ENCODE data around the gene APOD. TPM values are rescaled to one million over a fixed set of nuclear protein-coding genes. Genes with fewer than 3 reads are reported as not detected.

Gene APOD
- 0.23 TPM in 1 of 2 replicates, not detected in the other for total RNA-seq

DNA sequence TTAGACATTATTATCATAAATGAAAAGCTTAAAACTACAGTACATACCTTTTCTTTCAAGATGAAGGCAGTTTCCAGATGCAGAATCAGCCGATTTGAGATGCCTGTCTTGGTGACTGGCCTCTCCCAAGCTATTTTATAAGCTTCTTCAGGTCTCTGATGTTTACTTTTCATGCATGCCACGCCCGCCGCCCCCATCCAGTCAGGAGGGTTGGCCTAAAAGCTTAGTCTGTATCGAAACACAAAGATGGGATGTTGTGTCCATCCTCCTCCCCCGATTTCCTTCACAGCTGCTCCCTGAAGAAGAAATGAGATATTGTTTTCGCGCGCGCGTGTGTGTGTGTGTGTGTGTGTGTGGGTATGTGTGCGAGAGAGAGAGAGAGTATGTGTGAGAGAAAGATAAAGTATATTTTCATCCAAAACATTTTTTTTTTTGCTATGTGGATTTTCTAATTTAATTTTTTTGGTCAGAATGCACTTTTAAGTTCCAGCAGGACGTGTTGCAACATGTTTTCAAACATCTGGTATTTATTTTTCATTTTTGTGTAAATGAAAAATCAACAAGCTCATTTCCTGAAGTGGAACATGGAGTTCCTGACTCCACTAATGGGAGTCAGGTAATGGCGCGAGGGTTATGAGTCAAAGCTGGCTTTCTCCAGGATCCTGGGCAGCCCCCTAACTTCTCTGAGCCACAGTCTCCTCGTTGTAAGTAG, at the start of gene APOD:
APOD (minus strand) TSS at position 110 of the 712 bp plus-strand sequence. CDS start 4,479 bp downstream, outside the sequence.

DNA sequence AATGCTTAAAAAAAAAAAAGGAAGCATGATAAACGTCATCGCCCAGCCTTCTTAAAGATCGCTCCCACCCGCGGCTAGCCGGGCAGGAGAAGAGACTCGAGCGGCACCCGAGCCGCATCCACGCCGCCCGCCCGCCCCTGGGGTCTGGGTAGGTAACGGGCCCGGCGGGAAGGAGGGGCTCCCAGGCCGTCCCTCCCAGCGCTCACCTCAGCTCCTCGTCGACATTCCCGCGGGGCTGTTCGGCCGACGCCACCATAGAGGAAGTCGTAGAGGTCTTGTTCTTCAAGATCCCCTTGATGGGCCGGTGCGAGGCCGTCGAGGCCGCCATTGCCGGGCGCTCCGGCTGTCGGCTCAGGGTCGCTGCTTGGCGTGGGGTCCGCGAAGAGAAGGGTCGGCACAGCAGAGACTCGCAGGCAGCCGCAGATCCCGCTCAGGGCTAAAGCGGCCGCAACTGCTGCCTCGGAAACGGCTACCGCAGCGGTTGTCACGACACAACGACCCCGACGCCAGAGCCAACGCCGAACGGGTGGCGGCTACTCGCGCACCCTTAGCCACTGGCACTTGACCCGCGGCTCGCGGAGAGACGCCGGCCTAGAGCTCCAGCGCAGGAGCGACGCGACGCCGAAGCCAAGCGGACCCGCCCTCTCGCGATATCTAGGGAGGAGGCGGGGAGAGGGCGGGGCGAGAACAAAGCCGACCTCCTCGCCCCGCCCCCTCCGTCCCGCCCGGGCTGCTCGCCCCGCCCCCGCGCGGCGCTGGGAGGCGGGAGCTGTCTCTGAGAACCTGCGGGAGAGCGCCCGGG, 40.8 kb downstream of the APOD start, which contains the start of gene PPP1R2:
PPP1R2 (minus strand) TSS at position 628 of the 802 bp plus-strand sequence; CDS start at position 328, 300 bp downstream.

Other genes starting within 250 kb of the APOD start
- 22.3 and 30.1 TPM in 2 replicates for gene ACAP2, start 140.9 kb downstream of the APOD start, total RNA-seq
- gene PPP1R2, start 40.6 kb downstream of the APOD start, total RNA-seq: 33.8 and 41.8 TPM in 2 replicates
- gene MUC20, start 137.0 kb upstream of the APOD start, total RNA-seq: not detected in 2 replicates
- not detected in 2 replicates for gene MUC4, start 228.0 kb upstream of the APOD start, total RNA-seq

Measured in hair follicular keratinocyte (primary cell).